AG09319 (cell line): ENCODE measurements around the gene MRPL41.
"Not testable (repeated sequence)": the region's sequence is repeated elsewhere in the genome, so short reads cannot be mapped to it uniquely, and the experiment has no call there.

Source experiments
- DNase-seq: peaks from one replicate; pipeline ENCODE4 v3.0.0-alpha.2; 2010; ENCODE audit warnings: low read depth; ENCODE audit errors: extremely low read depth
- CTCF ChIP-seq: IDR thresholded peaks from 2 replicates; pipeline ENCODE4 v1.5.1; 2011; ENCODE audit warnings: low read depth, mild to moderate bottlenecking, inconsistent platforms, low read length, moderate library complexity

The MRPL41 gene

GRCh38 chr9:137564817-137565411 is 13.2 kb downstream of the MRPL41 start:
- DNase-seq: no peak
- TF ChIP-seq CTCF: no peak

DNA sequence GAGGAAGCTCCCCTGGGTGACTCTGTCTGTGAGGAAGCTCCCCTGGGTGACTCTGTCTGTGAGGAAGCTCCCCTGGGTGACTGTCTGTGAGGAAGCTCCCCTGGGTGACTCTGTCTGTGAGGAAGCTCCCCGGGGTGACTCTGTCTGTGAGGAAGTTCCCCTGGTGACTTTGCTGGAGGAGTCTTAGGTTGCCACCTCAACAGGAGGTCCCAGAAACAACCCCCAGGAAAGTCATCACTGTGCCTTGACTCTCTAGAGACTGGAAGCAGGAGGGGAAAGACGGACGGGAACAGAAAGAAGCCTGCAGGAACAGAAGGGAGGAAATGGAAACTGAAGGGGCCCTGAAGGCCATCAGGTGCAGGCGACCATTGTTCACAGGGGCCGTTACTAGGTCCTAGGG is 16.8 kb downstream of the MRPL41 start:
- not testable (repeated sequence) for DNase-seq

GRCh38 chr9:137569609-137570203 is 18.0 kb downstream of the MRPL41 start:
- DNase-seq: no peak
- no peak for TF ChIP-seq CTCF

DNA sequence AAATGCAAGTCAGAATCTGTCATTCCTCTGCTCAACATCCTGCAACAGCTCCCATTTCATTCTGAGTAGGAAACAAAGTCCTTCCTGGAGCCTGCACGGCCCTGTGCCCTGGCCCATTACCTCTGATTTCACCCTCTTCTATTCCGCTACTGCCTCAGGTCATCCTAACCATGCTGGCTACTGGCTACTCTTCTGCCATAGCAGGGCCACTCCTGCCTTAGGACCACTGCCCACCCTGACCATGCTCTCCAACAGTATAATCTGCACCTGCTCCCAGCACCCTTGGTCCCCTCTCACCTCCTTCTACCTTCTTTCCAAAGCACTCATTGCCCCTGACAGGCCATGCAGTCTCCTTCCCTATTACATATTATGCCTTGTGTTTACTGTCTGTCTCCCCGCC is 18.9 kb downstream of the MRPL41 start:
- no peak for TF ChIP-seq CTCF
- no peak for DNase-seq

GRCh38 chr9:137574192-137574591 is 22.5 kb downstream of the MRPL41 start:
- TF ChIP-seq CTCF: no peak
- DNase-seq: no peak

GRCh38 chr9:137575364-137575715 is 23.7 kb downstream of the MRPL41 start:
- no peak for TF ChIP-seq CTCF
- no peak for DNase-seq

DNA sequence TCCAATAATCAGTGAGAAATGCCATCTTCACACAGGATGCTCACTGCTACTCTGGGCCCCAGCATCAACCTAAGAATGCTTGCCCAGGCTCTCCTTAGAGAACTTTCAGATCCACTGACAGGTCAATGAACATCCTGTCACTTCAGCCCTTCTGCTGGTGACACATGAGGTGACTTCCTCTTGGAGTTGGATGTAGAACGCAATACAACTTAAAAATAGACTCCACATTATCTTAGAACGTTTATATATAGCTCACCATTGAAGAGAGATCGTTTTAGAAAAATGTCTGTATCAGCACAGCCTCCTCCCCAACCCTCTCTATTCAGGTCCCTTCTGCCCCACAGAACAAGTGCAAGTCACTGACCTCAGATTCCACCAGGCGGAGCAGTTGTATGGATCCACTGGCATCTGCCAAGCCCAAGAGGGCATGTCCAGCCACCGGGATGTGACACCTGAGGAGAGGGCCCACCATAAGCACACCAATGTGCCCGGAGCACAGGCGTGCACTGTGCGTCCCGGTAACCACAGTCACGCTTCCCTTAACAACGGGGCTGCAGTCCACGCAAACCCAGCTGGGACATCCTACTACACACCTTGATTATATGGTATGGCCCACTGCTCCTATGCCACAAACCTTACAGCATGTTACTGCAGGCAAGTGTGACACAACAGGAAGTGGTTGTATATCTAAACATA is 24.2 kb downstream of the MRPL41 start:
- DNase-seq: no peak
- no peak for TF ChIP-seq CTCF
